Activated naive CD4-positive, alpha-beta T cell (primary cell): ENCODE results near the gene BLVRA.
"Not testable (repeated sequence)": the region's sequence is repeated elsewhere in the genome, so short reads cannot be mapped to it uniquely, and the experiment has no call there.

Experiments used
- DNase-seq, 4 experiments: peaks; one replicate each; lab custom pipeline; 2025; lab: John Stamatoyannopoulos, UW

BLVRA gene

DNA sequence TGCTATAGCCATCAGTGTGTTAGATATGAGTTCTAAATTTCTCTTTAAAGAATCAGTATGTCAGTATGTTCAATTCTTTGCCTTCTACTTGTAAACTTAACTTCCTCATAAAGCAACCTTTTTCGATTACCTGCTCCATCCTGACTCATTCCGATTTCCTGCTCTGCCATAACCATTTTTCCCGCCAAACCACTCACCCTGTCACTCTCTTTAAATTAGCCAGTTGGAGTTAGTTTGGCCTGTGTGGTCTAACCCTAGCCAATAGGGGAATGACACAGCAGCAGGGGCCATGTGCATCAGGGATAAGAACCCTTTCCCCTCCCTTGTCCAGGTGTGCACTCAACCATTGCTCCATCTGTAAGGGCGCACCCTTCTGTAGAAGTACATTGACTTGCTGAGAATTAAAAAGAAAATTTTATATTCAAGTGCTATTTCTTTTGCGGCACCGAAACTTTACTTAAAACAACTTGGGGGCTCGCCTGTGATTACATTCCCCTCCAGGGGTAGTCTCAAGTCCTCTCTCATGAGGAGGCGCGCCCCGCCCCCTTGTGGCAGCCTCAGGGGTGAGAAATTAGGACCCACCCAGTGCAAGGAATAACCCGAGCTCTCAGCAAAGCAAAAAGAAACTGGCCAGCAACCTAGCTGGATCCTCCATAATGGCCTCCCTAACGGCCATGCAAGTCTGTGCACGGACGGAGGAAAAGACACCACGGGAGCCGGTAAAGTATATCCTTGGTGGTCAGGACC is 51.9 kb downstream of the BLVRA start:
- peak in 2 of 4 experiments; percentile 4 to 30 for DNase-seq

DNA sequence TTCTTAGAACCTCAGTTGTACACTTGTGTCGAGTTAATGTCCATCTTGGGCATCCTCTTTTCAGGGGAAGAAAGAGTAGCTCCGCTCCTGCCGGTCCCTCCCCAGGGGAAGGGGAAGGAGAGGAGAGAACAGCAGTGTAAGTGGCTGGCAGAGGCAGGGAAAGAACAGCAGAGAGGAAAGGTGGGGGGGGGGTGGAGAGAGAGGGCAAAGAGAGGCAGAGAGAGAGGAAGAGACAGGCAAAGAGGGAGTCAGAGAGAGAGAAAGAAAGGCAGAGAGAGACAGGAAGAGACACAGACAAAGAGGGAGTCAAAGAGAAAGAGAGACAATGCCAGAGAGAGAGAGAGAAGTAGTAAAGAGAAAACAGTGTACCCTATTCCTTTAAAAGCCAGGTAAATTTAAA is 56.9 kb downstream of the BLVRA start:
- no peak for DNase-seq

DNA sequence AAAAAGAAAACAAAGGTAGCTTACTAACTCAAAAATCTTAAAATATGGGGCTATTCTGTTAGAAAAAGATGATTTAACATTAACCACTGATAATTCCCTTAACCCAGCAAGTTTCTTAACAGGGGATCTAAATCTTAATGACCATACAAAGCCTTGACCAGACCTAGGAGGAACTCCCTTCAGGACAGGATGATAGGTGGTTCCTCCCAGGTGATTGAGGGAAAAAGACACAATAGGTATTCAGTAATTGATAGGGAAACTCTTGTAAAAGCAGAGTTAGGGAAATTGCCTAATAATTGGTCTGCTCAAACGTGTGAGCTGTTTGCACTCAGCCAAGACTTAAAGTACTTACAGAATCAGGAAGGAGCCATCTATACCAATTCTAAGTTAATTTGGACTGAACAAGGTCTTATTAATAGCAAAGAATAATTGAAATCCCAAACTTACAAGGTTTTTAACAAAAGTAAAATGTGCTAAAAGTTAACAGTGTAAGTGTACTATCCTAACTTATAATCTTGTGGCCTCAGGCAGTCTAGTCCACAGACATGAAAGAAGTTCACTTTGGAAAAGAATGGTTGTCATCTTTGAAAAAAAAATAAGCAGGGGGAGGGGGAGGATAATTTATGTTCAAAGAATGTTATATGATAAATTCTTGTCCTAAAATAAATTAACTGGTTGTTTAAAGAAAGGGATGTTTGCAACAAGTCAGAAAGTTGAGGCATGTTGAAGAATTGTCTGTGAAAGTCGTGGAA is 57.7 kb downstream of the BLVRA start:
- not testable (repeated sequence) for DNase-seq

- DNase-seq = not testable (repeated sequence)
Observed at GRCh38 chr7:43823425-43823824, 64.9 kb downstream of the BLVRA start.

DNA sequence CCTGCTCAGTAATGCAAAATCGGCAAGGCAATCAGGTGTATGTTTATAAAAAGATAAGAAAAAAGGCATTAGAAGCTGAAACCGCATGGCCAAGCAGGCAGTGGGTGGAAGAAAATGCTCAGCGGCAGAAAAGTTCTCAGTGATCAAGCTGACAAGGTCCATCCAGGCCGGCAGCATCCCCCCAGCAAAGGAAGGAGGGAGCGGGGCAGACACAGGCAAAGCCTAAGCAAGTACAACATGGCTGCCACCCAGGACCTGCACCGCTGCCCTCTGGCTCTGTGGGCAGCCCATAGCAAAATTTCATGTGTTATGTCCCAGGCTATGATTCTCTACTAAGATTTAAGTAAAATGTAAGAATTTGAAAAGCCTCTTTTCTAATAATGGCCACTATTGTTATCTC is 65.5 kb downstream of the BLVRA start:
- no peak for DNase-seq

- DNase-seq = not testable (repeated sequence)
Observed at GRCh38 chr7:43824513-43824912, 66.0 kb downstream of the BLVRA start.

- DNase-seq = no peak
Observed at GRCh38 chr7:43824963-43825362, 66.5 kb downstream of the BLVRA start.

- DNase-seq = no peak
Observed at GRCh38 chr7:43825391-43825808, 66.9 kb downstream of the BLVRA start.

DNA sequence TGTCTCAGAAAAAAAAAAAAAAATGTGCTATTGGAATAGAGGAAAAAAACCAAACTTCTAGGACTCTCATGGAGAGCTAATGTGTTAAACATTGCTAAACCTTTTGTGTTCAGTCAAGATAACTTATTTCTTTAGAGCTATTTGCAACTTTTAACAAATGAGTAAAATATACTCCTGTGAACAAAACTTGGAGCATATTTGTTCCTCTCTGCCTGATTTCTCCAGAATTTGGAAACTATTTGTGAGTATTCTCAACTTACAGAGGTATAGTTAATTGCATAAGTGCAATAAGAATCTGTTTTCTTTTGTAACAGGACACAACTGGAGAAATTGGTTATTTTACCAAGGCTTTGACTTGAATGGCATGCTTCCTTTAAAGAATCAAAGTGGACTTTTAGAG is 72.4 kb downstream of the BLVRA start:
- not testable (repeated sequence) for DNase-seq

GRCh38 chr7:43834463-43835251 is 76.2 kb downstream of the BLVRA start:
- DNase-seq = no peak

- DNase-seq = no peak
Observed at GRCh38 chr7:43838201-43838658, 79.8 kb downstream of the BLVRA start.

DNA sequence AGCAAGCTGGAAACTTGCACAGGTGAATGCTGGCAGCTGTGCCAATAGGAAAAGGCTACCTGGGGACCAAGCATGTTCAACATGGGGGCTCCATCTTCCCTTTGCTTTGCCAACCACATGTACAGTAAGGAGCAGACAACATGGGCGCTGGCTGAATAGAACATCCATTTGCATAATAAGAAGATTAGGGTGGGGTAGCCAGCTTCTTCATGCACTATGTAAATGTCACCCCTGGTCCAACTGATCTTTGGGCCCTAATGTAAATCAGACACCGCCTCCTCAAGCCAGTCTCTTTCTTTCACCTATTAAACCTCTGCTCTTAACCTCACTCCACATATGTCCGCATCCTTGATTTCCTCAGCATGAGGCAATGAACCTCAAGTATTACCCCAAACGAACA is 84.8 kb downstream of the BLVRA start:
- DNase-seq = no peak

DNA sequence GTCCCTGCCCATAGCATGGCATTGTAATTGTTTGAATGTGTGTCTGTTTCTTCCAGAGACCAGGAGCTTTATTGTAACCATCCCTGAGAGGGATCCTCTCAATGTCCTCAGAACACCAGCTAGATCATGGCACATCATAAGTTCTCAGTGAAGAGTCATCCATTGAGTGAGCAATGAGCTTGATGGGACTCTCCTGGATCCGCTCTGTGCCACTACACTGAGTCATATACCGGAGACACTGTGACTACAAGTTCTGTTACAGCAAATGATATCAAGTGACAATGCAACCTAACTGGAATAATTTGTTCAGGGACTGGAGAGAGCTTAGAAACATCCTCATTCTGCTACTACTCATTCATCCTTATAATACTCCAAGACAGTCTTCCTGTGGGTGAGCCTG is 85.8 kb downstream of the BLVRA start:
- DNase-seq = no peak

DNA sequence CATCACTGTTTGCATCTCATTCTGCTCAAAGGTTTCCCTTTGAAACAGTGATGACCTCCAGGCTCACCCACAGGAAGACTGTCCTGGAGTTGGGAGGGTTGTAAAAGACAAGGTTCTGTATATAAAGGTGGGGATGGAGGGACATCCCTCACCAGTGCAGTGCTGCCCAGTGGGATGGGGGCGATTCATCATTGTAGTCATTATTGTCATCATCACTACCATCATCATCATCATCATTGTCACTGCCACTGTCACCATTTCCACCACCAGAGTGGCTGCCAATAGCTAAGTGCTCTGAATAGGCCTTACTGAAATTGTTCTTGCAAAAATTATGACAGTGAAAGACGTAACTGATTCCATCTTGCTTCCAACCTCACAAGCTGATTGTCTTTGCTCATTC is 86.2 kb downstream of the BLVRA start:
- no peak for DNase-seq

GRCh38 chr7:43847496-43847895 is 89.0 kb downstream of the BLVRA start:
- DNase-seq = no peak

- DNase-seq = no peak
Observed at GRCh38 chr7:43849047-43849446, 90.6 kb downstream of the BLVRA start.

DNA sequence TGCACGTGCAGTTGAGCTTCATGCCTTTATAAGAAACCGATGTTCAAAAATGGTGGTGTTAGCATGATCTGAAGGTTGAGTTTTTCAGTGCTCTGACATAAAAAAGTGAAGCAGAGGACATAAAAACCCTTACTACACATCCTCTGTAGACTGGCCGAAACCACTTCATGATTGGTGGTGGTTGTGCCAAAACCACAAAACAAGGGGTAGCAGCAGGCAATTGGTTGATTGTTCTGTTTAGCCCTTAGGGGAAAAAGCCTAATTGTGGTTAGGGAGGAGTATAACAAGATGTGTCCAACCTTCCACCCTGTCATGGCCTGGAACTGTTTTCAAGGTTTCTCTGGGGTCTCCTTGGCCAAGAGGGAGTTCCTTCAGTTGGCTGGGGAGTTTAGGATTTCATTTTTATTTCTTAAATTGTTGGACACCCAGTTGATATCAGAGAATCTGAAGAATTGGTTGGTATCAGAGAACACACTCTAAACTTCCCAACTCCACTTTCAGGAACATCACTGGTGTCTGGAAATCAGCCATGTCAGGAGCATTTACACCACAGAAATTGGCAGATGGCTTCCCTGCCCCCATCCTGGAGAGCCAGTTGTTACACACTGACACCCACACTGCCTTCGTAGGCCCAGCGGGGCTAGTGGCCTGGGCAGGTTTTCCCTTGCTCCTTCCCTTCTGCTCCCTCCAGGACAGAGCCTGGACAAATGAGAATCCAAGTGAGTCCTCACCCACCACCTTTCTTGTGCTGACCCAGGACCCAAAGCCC is 92.1 kb downstream of the BLVRA start:
- no peak for DNase-seq

- DNase-seq = no peak
Observed at GRCh38 chr7:43851805-43852204, 93.3 kb downstream of the BLVRA start.

DNA sequence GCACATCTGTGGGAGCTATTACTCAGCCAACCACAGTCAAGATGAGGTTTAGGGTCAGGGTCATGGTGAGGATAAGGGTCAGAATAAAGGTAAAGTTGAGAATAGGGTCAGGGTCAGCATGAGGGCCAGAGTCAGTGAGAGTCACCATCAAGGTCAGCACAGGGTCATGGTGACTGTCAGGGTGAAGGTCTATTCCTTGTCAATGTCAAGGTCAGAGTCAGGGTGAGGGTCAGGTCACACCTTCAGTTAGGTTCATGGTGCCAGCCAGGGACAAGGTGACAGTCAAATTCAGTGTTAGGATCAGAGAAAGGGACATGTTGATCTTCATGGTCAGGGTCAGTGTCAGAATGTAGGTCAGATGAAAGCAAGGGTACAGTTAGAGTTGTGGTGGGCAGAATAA is 96.7 kb downstream of the BLVRA start:
- no peak for DNase-seq

DNA sequence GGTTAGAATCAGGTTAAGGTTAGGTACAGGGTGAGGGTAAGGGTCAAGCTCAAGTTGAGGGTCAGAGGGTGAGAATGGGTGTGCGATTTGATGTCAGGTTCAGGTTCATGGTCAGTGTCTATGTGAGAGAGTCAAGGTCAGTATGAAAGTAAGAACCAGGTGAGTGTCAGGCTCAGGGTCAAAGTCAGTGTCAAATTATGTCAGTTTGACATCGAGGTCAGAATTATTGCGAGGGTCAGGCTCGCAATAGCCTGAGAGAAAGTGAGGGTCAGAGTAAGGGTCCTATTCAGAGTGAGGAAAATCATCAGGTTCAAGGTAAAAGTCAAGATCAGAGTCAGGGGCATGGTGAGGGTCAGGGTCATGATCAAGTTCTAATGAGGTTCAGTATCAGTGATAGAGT is 97.8 kb downstream of the BLVRA start:
- no peak for DNase-seq
